Kidney glomerular epithelial cell (primary cell): Measurements from ENCODE around the gene CTF1.
"Not testable (repeated sequence)": the region's sequence is repeated elsewhere in the genome, so short reads cannot be mapped to it uniquely, and the experiment has no call there.

Experiments used
- DNase-seq: peaks from one replicate; lab custom pipeline; 2025; lab: John Stamatoyannopoulos, UW

The CTF1 gene

GRCh38 chr16:30931068-30931650 lies 34.7 kb downstream of the CTF1 start:
- DNase-seq = no peak

- DNase-seq = peak; percentile 1
Measured at GRCh38 chr16:30934827-30935557, 38.6 kb downstream of the CTF1 start.

- no peak for DNase-seq
Measured at GRCh38 chr16:30937692-30938091, 41.3 kb downstream of the CTF1 start.

- not testable (repeated sequence) for DNase-seq
Measured at GRCh38 chr16:30939571-30939970, 43.2 kb downstream of the CTF1 start.

- peak; percentile 67 for DNase-seq
Measured at GRCh38 chr16:30941600-30942425, 45.4 kb downstream of the CTF1 start.

- no peak for DNase-seq
Measured at GRCh38 chr16:30942426-30942806, 46.0 kb downstream of the CTF1 start.

- no peak for DNase-seq
Measured at GRCh38 chr16:30944352-30944751, 47.9 kb downstream of the CTF1 start.

GRCh38 chr16:30946671-30947540 lies 50.5 kb downstream of the CTF1 start:
- no peak for DNase-seq

GRCh38 chr16:30947541-30947858 lies 51.1 kb downstream of the CTF1 start:
- no peak for DNase-seq

GRCh38 chr16:30947859-30948666 lies 51.6 kb downstream of the CTF1 start:
- DNase-seq = peak; percentile 91

- peak; percentile 46 for DNase-seq
Measured at GRCh38 chr16:30948667-30949649, 52.5 kb downstream of the CTF1 start, which contains the start of gene ORAI3. Gene ORAI3, plus strand, starts transcription at chr16:30949068. Its CDS starts 222 bp downstream, at chr16:30949290.

- peak; percentile 84 for DNase-seq
Measured at GRCh38 chr16:30949650-30950515, 53.5 kb downstream of the CTF1 start.

GRCh38 chr16:30950516-30951065 lies 54.2 kb downstream of the CTF1 start:
- no peak for DNase-seq

GRCh38 chr16:30951193-30951592 lies 54.8 kb downstream of the CTF1 start:
- no peak for DNase-seq

GRCh38 chr16:30951750-30952149 lies 55.3 kb downstream of the CTF1 start:
- no peak for DNase-seq

GRCh38 chr16:30953111-30953510 lies 56.7 kb downstream of the CTF1 start:
- DNase-seq = no peak
